ENCODE measurements around the gene CD2.

DNA sequence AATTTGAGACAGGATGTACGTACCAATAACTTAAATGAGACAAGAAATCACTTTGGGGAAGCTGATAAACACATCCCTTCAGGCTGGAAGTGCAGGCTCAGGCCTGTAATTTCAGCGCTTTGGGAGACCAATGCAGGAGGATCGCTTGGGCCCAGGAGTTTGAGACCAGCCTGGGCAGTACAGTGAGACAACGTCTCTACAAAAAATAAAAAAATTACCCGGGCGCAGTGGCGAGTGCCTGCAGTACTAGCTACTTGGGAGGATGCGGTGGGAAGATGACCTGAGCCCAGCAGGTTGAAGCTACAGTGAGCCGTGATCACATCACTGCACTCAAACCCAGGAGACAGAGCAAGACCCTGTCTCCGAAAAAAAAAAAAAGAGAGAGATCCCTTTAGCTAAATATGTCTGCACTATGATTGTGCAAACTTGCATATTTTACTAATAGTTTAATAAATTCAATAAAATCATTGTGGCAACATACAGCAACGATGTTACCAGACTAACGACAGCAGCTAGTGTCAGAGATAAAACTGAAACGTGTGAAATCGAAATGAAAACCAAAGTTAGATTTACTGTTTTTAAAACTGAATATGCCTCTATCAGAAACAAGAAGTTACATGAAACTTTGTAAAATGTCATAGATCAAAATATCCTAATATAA, 54.7 kb downstream of the CD2 start:
- TF ChIP-seq, protein P1, sequence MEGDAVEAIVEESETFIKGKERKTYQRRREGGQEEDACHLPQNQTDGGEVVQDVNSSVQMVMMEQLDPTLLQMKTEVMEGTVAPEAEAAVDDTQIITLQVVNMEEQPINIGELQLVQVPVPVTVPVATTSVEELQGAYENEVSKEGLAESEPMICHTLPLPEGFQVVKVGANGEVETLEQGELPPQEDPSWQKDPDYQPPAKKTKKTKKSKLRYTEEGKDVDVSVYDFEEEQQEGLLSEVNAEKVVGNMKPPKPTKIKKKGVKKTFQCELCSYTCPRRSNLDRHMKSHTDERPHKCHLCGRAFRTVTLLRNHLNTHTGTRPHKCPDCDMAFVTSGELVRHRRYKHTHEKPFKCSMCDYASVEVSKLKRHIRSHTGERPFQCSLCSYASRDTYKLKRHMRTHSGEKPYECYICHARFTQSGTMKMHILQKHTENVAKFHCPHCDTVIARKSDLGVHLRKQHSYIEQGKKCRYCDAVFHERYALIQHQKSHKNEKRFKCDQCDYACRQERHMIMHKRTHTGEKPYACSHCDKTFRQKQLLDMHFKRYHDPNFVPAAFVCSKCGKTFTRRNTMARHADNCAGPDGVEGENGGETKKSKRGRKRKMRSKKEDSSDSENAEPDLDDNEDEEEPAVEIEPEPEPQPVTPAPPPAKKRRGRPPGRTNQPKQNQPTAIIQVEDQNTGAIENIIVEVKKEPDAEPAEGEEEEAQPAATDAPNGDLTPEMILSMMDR (IDR thresholded peaks at IDR 0.05; ENCODE audit: low read depth, low read length) = no peak
- TF ChIP-seq POLR2A (IDR thresholded peaks at IDR 0.05; ENCODE audit: extremely low read depth, insufficient read length) = no peak

Data from NB4 (cell line).